Naive thymus-derived CD8-positive, alpha-beta T cell (primary cell): ENCODE measurements around the gene PTPRE. TPM values are rescaled to one million over a fixed set of nuclear protein-coding genes. Genes with fewer than 3 reads are reported as not detected.

ENCODE experiments used
- ATAC-seq, 2 donors: fragments of 150-1000 bp; cut with Tn5 transposase in 1 of 2; sonication (Bioruptor Pico), chemical (Tn5 transposase) in 1 of 2; 1 replicate in 1 of 2; 2 replicates in 1 of 2; pipeline ENCODE4 v1.10.0; 2021; ENCODE audit warnings: mild to moderate bottlenecking in 2 of 2, moderate library complexity in 2 of 2
- POLR2A ChIA-PET: fragments of 350-600 bp; sonication (Branson Sonifier 250); formaldehyde crosslinking; loops from one replicate; lab custom pipeline; 2021; ENCODE audit warnings: antibody characterized with exemption; lab: Charles Lee
- DNase-seq, 10 donors: peaks; one replicate each; pipeline versions ENCODE4 v3.0.0 to v3.0.0-alpha.2; 2020 to 2022
- H3K27ac Mint-ChIP-seq, 10 donors: one replicate each; pipeline ENCODE4 v1.8.0; 2020 to 2022; ENCODE audit warnings: mild to moderate bottlenecking in 10 of 10, mixed read lengths in 10 of 10, moderate library complexity in 4 of 10, inconsistent platforms in 1 of 10
- H3K27me3 Mint-ChIP-seq, 5 donors: one replicate each; pipeline ENCODE4 v1.8.0; 2021 to 2022; ENCODE audit warnings: mixed read lengths in 5 of 5
- H3K36me3 Mint-ChIP-seq, 3 donors: one replicate each; pipeline ENCODE4 v1.8.0; 2020 to 2022; ENCODE audit warnings: mixed read lengths in 3 of 3, mild to moderate bottlenecking in 2 of 3, inconsistent platforms in 1 of 3
- H3K4me1 Mint-ChIP-seq, 4 donors: one replicate each; pipeline ENCODE4 v1.8.0; 2021 to 2022; ENCODE audit warnings: mixed read lengths in 4 of 4
- H3K4me3 Mint-ChIP-seq, 10 donors: one replicate each; pipeline ENCODE4 v1.8.0; 2020 to 2022; ENCODE audit warnings: mild to moderate bottlenecking in 10 of 10, mixed read lengths in 10 of 10, moderate library complexity in 6 of 10, inconsistent platforms in 1 of 10
- H3K9me3 Mint-ChIP-seq, 9 donors: one replicate each; pipeline ENCODE4 v1.8.0; 2020 to 2022; ENCODE audit warnings: mixed read lengths in 9 of 9, mild to moderate bottlenecking in 3 of 9, inconsistent platforms in 1 of 9, moderate library complexity in 1 of 9
- polyA plus RNA-seq, 3 donors: library from polyadenylated mRNA; unstranded; fragments of 300-500 nt; fragmentation: Illumina TruSeq; gene quantifications; one replicate each; pipeline ENCODE4 v1.2.3, GENCODE V29; 2021
- total RNA-seq, 8 experiments: library from RNA in 2 of 8; stranded (reverse) in 2 of 8; gene quantifications; one replicate each; pipeline ENCODE4 v1.2.3 and lab custom pipeline; 2021 to 2026

The PTPRE gene
- total and polyA plus RNA-seq, 5 experiments from 2014 or later = 7.8 to 29.5 (median 17.6) TPM

DNA sequence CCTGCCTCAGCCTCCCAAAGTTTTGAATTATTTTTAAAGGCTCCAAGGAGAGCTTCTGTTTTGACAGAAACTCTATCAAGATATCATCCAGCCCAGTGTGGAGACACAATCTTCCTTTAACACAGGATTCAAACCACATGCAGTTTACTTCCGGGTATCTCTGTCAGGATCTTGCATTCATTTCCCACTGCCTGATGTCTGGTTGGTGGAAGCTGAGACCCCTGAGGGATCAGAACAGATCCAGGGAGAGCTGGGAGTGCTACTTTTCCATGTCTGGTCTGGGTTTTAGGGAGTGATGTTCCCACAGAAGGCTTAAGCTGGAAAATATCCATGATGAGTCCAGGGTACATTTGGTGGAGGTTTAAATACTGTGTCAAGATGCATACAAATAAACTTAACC, 16.7 kb downstream of the PTPRE start:
- POLR2A ChIA-PET = no interaction called here
- no peaks in the 10 kb centered on the region for H3K9me3 Mint-ChIP-seq
- H3K4me3 Mint-ChIP-seq = no peak overlapping the region
- peaks cover 0 to 17% (median 6%) of the 10 kb centered on the region in 4 donors for H3K4me1 Mint-ChIP-seq
- no peak overlapping the region for H3K27ac Mint-ChIP-seq
- no peaks in the 10 kb centered on the region for H3K36me3 Mint-ChIP-seq
- H3K27me3 Mint-ChIP-seq = peaks cover 0 to 2% (median 0%) of the 10 kb centered on the region in 5 donors
- DNase-seq (no peak), ATAC-seq (no peak)

DNA sequence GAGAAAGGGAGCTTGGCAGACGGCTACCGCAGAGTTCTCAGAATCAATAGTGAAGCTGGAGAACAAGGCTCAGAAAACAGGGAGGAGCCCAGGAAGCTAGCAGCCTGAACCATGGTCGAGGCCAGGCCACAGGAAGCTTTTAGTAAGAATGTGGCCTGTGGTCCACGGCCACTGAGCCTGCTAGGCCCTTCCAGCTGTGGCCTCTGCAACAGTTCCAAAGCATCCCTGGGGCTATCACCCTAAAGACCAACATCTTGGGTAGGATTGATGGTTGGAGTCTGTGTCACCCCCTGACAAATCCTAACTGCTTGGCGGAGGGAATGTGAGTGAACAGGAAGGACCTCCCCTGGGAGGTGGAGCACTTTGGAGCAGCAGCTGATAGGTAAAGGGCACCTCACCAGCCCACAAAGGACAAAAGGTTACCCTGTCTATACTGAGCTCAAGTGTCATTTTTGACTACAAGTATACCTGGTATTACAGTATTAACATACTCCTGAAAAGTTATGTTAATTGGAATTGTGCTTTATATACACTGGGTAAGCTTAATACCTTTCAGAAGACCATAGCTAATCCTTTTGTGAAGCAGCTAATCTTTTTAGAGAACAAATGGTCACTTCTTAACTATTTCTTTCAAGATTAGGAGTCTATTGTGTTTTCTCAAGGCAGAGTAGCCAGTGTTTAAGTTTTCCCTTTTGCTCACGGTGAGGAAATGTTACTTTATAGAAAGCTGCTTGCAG, 18.7 kb downstream of the PTPRE start:
- H3K4me1 Mint-ChIP-seq = peaks cover 0 to 3% (median 0%) of the 10 kb centered on the region in 4 donors
- H3K27ac Mint-ChIP-seq = no peak overlapping the region
- no peak for ATAC-seq

GRCh38 chr10:127926455-127926854, 19.6 kb downstream of the PTPRE start:
- peak overlapping the region in 1 of 10 donors; percentile 87 for H3K27ac Mint-ChIP-seq
- H3K4me3 Mint-ChIP-seq = no peak overlapping the region
- DNase-seq (no peak), ATAC-seq (no peak)
- H3K27me3 Mint-ChIP-seq = peaks cover 0 to 2% (median 0%) of the 10 kb centered on the region in 5 donors
- no peaks in the 10 kb centered on the region for H3K9me3 Mint-ChIP-seq
- no peaks in the 10 kb centered on the region for H3K4me1 Mint-ChIP-seq
- POLR2A ChIA-PET = no interaction called here
- H3K36me3 Mint-ChIP-seq = no peaks in the 10 kb centered on the region

More for the DNA sequence above, 18.7 kb downstream of the PTPRE start:
- DNase-seq = no peak
- POLR2A ChIA-PET = no interaction called here
- no peaks in the 10 kb centered on the region for H3K36me3 Mint-ChIP-seq
- H3K9me3 Mint-ChIP-seq = no peaks in the 10 kb centered on the region
- H3K4me3 Mint-ChIP-seq = no peak overlapping the region
- peaks cover 0 to 2% (median 0%) of the 10 kb centered on the region in 5 donors for H3K27me3 Mint-ChIP-seq

DNA sequence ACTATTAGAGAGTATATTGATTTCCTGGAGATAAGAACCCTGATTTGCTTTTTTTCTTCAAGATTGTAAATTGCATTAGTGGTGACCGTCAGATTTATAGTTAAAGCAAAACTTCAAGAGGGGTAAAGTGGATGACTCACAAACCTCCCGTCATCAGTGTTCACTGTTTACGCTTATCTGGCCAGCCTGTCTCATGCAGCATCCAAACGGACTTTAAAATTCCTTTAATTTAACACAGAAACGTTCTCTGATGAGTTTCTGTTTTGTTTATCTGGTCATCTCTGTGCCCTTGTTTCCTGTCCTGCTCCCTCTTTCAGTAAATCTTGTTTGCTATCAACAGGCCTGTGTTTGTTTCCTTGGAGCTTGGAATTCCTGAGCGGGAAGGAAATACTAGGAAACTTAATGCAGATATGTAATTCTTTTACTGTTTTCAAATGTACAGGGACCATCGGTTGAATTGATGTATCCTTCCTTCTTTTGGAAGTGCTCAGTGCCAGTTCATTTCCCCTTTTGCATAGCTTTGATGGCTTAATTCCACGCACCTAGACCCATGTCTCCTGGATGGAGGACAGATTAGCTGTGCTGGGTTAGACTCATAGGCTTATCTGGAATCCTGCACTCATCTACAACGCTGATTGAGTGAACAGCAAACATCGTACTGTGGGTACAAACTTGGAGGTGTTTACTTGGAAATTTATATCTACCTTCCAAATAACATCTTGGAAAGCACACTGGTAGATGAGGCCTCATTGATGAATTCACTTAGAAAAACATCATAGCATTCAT, 21.3 kb downstream of the PTPRE start:
- H3K36me3 Mint-ChIP-seq = no peaks in the 10 kb centered on the region
- H3K4me1 Mint-ChIP-seq = no peaks in the 10 kb centered on the region
- POLR2A ChIA-PET = interaction anchor here (0.6 kb wide), 1 partner anchor 252 kb away, joined by 3 read pairs; no protein-coding TSS in a partner anchor

GRCh38 chr10:127932521-127933270, 25.8 kb downstream of the PTPRE start:
- Mint-ChIP-seq H3K27ac (no peak overlapping the region), H3K27me3 (peaks cover 0 to 15% (median 5%) of the 10 kb centered on the region in 5 donors), H3K4me1 (no peaks in the 10 kb centered on the region), H3K9me3 (peaks cover 0 to 6% (median 0%) of the 10 kb centered on the region in 9 donors), H3K4me3 (no peak overlapping the region), H3K36me3 (no peaks in the 10 kb centered on the region)
- POLR2A ChIA-PET = no interaction called here
- no peak for DNase-seq
- ATAC-seq = no peak

More for the DNA sequence above, 21.3 kb downstream of the PTPRE start:
- Mint-ChIP-seq H3K27me3 (peaks cover 0 to 2% (median 0%) of the 10 kb centered on the region in 5 donors), H3K27ac (no peak overlapping the region), H3K4me3 (no peak overlapping the region), H3K9me3 (peaks cover 0 to 6% (median 0%) of the 10 kb centered on the region in 9 donors)
- ATAC-seq = no peak
- DNase-seq = no peak

GRCh38 chr10:127933271-127933670, 26.4 kb downstream of the PTPRE start:
- Mint-ChIP-seq H3K36me3 (no peaks in the 10 kb centered on the region), H3K27me3 (peaks cover 0 to 15% (median 6%) of the 10 kb centered on the region in 5 donors), H3K4me1 (no peaks in the 10 kb centered on the region), H3K9me3 (peaks cover 0 to 6% (median 0%) of the 10 kb centered on the region in 9 donors), H3K4me3 (no peak overlapping the region), H3K27ac (no peak overlapping the region)
- ATAC-seq (no peak), DNase-seq (no peak)
- POLR2A ChIA-PET = no interaction called here

GRCh38 chr10:127934383-127934782, 27.5 kb downstream of the PTPRE start:
- H3K36me3 Mint-ChIP-seq = no peaks in the 10 kb centered on the region
- no peak overlapping the region for H3K4me3 Mint-ChIP-seq
- H3K4me1 Mint-ChIP-seq = no peaks in the 10 kb centered on the region
- H3K9me3 Mint-ChIP-seq = peaks cover 0 to 6% (median 0%) of the 10 kb centered on the region in 9 donors
- peaks cover 3 to 19% (median 8%) of the 10 kb centered on the region in 5 donors for H3K27me3 Mint-ChIP-seq
- POLR2A ChIA-PET = no interaction called here
- H3K27ac Mint-ChIP-seq = no peak overlapping the region
- ATAC-seq = no peak
- no peak for DNase-seq

- Mint-ChIP-seq H3K4me1 (peaks cover 0 to 3% (median 0%) of the 10 kb centered on the region in 4 donors), H3K36me3 (no peaks in the 10 kb centered on the region), H3K27me3 (peaks cover 3 to 26% (median 11%) of the 10 kb centered on the region in 5 donors), H3K9me3 (peaks cover 0 to 6% (median 0%) of the 10 kb centered on the region in 9 donors), H3K27ac (no peak overlapping the region), H3K4me3 (peak overlapping the region in 1 of 10 donors; percentile 62)
- DNase-seq = peak in 1 of 10 donors; percentile 40
- ATAC-seq = peak in 1 of 2 donors; percentile 90
- POLR2A ChIA-PET = no interaction called here
These were observed 28.2 kb downstream of the PTPRE start for GRCh38 chr10:127935071-127935561.

DNA sequence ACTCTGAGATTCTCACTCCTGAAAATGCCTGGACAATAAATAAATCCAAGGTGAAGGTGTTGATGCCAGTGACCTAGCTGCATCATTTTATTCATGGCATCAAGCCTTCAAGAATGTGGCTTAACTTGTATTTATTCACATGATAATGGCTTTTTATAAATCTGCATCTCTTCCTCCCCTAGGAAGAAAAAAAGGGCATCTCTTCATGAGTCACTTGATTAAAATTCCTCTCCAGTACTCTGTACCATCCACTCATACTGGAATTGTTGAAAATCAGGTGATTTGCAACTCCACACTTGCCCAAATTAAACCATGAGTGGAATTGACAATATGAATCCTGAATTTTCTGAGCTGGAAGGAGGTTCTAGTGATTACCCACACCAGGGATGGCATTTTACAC, 30.2 kb downstream of the PTPRE start:
- DNase-seq = no peak
- H3K27ac Mint-ChIP-seq = no peak overlapping the region
- H3K36me3 Mint-ChIP-seq = no peaks in the 10 kb centered on the region
- H3K9me3 Mint-ChIP-seq = peaks cover 0 to 6% (median 0%) of the 10 kb centered on the region in 9 donors
- peaks cover 0 to 5% (median 0%) of the 10 kb centered on the region in 4 donors for H3K4me1 Mint-ChIP-seq
- peaks cover 3 to 29% (median 12%) of the 10 kb centered on the region in 5 donors for H3K27me3 Mint-ChIP-seq
- POLR2A ChIA-PET = no interaction called here
- no peak for ATAC-seq
- no peak overlapping the region for H3K4me3 Mint-ChIP-seq

GRCh38 chr10:127937915-127938463, 31.1 kb downstream of the PTPRE start:
- H3K4me1 Mint-ChIP-seq = peaks cover 2 to 8% (median 6%) of the 10 kb centered on the region in 4 donors
- no peak for DNase-seq
- no peak overlapping the region for H3K27ac Mint-ChIP-seq
- H3K36me3 Mint-ChIP-seq = no peaks in the 10 kb centered on the region
- ATAC-seq = no peak
- peaks cover 3 to 29% (median 12%) of the 10 kb centered on the region in 5 donors for H3K27me3 Mint-ChIP-seq
- peak overlapping the region in 1 of 10 donors; percentile 38 for H3K4me3 Mint-ChIP-seq
- peaks cover 0 to 2% (median 0%) of the 10 kb centered on the region in 9 donors for H3K9me3 Mint-ChIP-seq
- POLR2A ChIA-PET = no interaction called here

GRCh38 chr10:127939786-127940330, 33.0 kb downstream of the PTPRE start:
- ATAC-seq (no peak), DNase-seq (no peak)
- Mint-ChIP-seq H3K9me3 (peaks cover 0 to 1% (median 0%) of the 10 kb centered on the region in 9 donors), H3K36me3 (no peaks in the 10 kb centered on the region), H3K27me3 (peaks cover 3 to 29% (median 12%) of the 10 kb centered on the region in 5 donors), H3K4me1 (peaks cover 5 to 10% (median 7%) of the 10 kb centered on the region in 4 donors), H3K4me3 (no peak overlapping the region), H3K27ac (peak overlapping the region in 1 of 10 donors; percentile 26)
- POLR2A ChIA-PET = no interaction called here
